ENCODE measurements around the gene ZNF618. TPM values are rescaled to one million over a fixed set of nuclear protein-coding genes. Genes with fewer than 3 reads are reported as not detected.

ZNF618 gene
- total RNA-seq, 4 donors from 2014 or later: 2.9 to 5.8 (median 4.2) TPM

GRCh38 chr9:113931140-113931539 lies 55.0 kb downstream of the ZNF618 start:
- Histone ChIP-seq H3K4me1 (no peaks in the 10 kb centered on the region), H3K9me3 (peaks cover 3% of the 10 kb centered on the region), H3K27me3 (no peaks in the 10 kb centered on the region), H3K36me3 (no peaks in the 10 kb centered on the region), H3K4me3 (no peak overlapping the region), H3K27ac (no peak overlapping the region)
- no peak for DNase-seq (ENCODE audit: low spot score in 2 of 2)
- WGBS: 99% methylated on average over 5 of the region's 5 CpGs
- TF ChIP-seq CTCF (IDR thresholded peaks at IDR 0.05): no peak
- TF ChIP-seq POLR2AphosphoS5 (IDR thresholded peaks at IDR 0.05): no peak
- no peak for TF ChIP-seq EP300 (IDR thresholded peaks at IDR 0.05)
- TF ChIP-seq POLR2A (IDR thresholded peaks at IDR 0.05): no peak

GRCh38 chr9:113931777-113932176 lies 55.7 kb downstream of the ZNF618 start:
- Histone ChIP-seq H3K27ac (no peak overlapping the region), H3K4me3 (no peak overlapping the region), H3K27me3 (no peaks in the 10 kb centered on the region), H3K4me1 (no peaks in the 10 kb centered on the region), H3K36me3 (no peaks in the 10 kb centered on the region), H3K9me3 (peaks cover 3% of the 10 kb centered on the region)
- 92% methylated on average over 4 of the region's 4 CpGs for WGBS
- TF ChIP-seq EP300 (IDR thresholded peaks at IDR 0.05) (no peak), POLR2AphosphoS5 (IDR thresholded peaks at IDR 0.05) (no peak), CTCF (IDR thresholded peaks at IDR 0.05) (no peak)
- no peak for DNase-seq (ENCODE audit: low spot score in 2 of 2)

GRCh38 chr9:113932906-113933584 lies 56.9 kb downstream of the ZNF618 start:
- no peaks in the 10 kb centered on the region for H3K27me3 ChIP-seq
- no peaks in the 10 kb centered on the region for H3K9me3 ChIP-seq
- no peaks in the 10 kb centered on the region for H3K4me1 ChIP-seq
- TF ChIP-seq CTCF (IDR thresholded peaks at IDR 0.05) (no peak), EP300 (IDR thresholded peaks at IDR 0.05) (no peak), POLR2A (IDR thresholded peaks at IDR 0.05) (no peak), POLR2AphosphoS5 (IDR thresholded peaks at IDR 0.05) (no peak)
- DNase-seq (ENCODE audit: low spot score in 2 of 2): no peak
- WGBS: 83% methylated on average over 8 of the region's 8 CpGs
- H3K4me3 ChIP-seq: no peak overlapping the region
- H3K27ac ChIP-seq: no peak overlapping the region
- H3K36me3 ChIP-seq: no peaks in the 10 kb centered on the region

GRCh38 chr9:113933671-113934070 lies 57.6 kb downstream of the ZNF618 start:
- H3K9me3 ChIP-seq: no peaks in the 10 kb centered on the region
- TF ChIP-seq CTCF (IDR thresholded peaks at IDR 0.05) (no peak), POLR2AphosphoS5 (IDR thresholded peaks at IDR 0.05) (no peak), EP300 (IDR thresholded peaks at IDR 0.05) (no peak), POLR2A (IDR thresholded peaks at IDR 0.05) (no peak)
- H3K27ac ChIP-seq: no peak overlapping the region
- DNase-seq (ENCODE audit: low spot score in 2 of 2): no peak
- H3K36me3 ChIP-seq: no peaks in the 10 kb centered on the region
- H3K27me3 ChIP-seq: no peaks in the 10 kb centered on the region
- H3K4me1 ChIP-seq: no peaks in the 10 kb centered on the region
- no peak overlapping the region for H3K4me3 ChIP-seq

GRCh38 chr9:113934167-113934828 lies 58.2 kb downstream of the ZNF618 start:
- no peak overlapping the region for H3K4me3 ChIP-seq
- no peak overlapping the region for H3K27ac ChIP-seq
- no peaks in the 10 kb centered on the region for H3K27me3 ChIP-seq
- no peak for DNase-seq (ENCODE audit: low spot score in 2 of 2)
- 92% methylated on average over 14 of the region's 14 CpGs for WGBS
- no peaks in the 10 kb centered on the region for H3K9me3 ChIP-seq
- TF ChIP-seq POLR2AphosphoS5 (IDR thresholded peaks at IDR 0.05) (no peak), EP300 (IDR thresholded peaks at IDR 0.05) (no peak), POLR2A (IDR thresholded peaks at IDR 0.05) (no peak), CTCF (IDR thresholded peaks at IDR 0.05) (no peak)
- H3K36me3 ChIP-seq: no peaks in the 10 kb centered on the region
- no peaks in the 10 kb centered on the region for H3K4me1 ChIP-seq
